Uterus (tissue), 4 donors: ENCODE results near the gene ZNF837. TPM values are rescaled to one million over a fixed set of nuclear protein-coding genes. Genes with fewer than 3 reads are reported as not detected.
A peak's percentile ranks its signal among the peaks of the same experiment; 100 is the strongest.

Experiments
- DNase-seq, 2 donors: peaks; one replicate each; pipeline ENCODE4 v3.0.0-alpha.2; 2019 to 2020
- H3K27ac ChIP-seq, 2 donors: fragments of 200-600 bp; sonication (generic); 1 replicate in 1 of 2; 2 replicates in 1 of 2; pipeline ENCODE4 v1.5.1; 2016 to 2018
- H3K27me3 ChIP-seq, 2 donors: fragments of 200-600 bp; sonication (generic); one replicate each; pipeline ENCODE4 v1.5.1; 2018 to 2019; ENCODE audit warnings: control low read depth in 1 of 2
- H3K36me3 ChIP-seq, 2 donors: fragments of 200-600 bp; sonication (generic); one replicate each; pipeline ENCODE4 v1.5.1; 2019; ENCODE audit warnings: control low read depth in 1 of 2
- H3K4me1 ChIP-seq, 2 donors: fragments of 200-600 bp; sonication (generic); one replicate each; pipeline ENCODE4 v1.5.1; 2018 to 2019; ENCODE audit warnings: control low read depth in 1 of 2
- H3K4me3 ChIP-seq, 2 donors: fragments of 200-600 bp; sonication (generic); 1 replicate in 1 of 2; 2 replicates in 1 of 2; pipeline ENCODE4 v1.5.1; 2018 to 2019; ENCODE audit warnings: mild to moderate bottlenecking in 1 of 2
- H3K9me3 ChIP-seq, 2 donors: fragments of 200-600 bp; sonication (generic); one replicate each; pipeline ENCODE4 v1.5.1; 2019; ENCODE audit warnings: control low read depth in 1 of 2
- POLR2A ChIP-seq, 2 donors: fragments of 450-650 bp; IDR thresholded peaks; one replicate each; pipeline ENCODE4 v1.6.1; 2016; ENCODE audit warnings: antibody characterized with exemption in 2 of 2, mild to moderate bottlenecking in 1 of 2, moderate library complexity in 1 of 2
- intact Hi-C: fragments of 100-400 bp; cut with DNase I; formaldehyde crosslinking; loops from one replicate; pipeline ENCODE4 v1.15.1; 2023; ENCODE audit warnings: low total_unique reads
- total RNA-seq, 4 donors: library from RNA; depleted of rRNA in 3 of 4; stranded (reverse); fragments of >200 nt in 3 of 4; gene quantifications; one replicate each; pipeline versions ENCODE4 v1.1.0 to v1.2.4, GENCODE V29; 2014 to 2023
- TF ChIP-seq, protein P1 (sequence below), 4 experiments: fragments of 200-600 bp in 2 of 4; fragments of 450-650 bp in 2 of 4; sonication (generic) in 2 of 4; IDR thresholded peaks; one replicate each; pipeline ENCODE4 v1.5.1; 2016 to 2019; ENCODE audit warnings: antibody characterized with exemption in 4 of 4, mild to moderate bottlenecking in 2 of 4, moderate library complexity in 1 of 4
- donor health status: DM: yes; HTN: yes; CAD: no.

The ZNF837 gene
- total RNA-seq, 4 donors from 2014 or later: 1.6 to 4.6 (median 2.8) TPM; not detected in 1

DNA sequence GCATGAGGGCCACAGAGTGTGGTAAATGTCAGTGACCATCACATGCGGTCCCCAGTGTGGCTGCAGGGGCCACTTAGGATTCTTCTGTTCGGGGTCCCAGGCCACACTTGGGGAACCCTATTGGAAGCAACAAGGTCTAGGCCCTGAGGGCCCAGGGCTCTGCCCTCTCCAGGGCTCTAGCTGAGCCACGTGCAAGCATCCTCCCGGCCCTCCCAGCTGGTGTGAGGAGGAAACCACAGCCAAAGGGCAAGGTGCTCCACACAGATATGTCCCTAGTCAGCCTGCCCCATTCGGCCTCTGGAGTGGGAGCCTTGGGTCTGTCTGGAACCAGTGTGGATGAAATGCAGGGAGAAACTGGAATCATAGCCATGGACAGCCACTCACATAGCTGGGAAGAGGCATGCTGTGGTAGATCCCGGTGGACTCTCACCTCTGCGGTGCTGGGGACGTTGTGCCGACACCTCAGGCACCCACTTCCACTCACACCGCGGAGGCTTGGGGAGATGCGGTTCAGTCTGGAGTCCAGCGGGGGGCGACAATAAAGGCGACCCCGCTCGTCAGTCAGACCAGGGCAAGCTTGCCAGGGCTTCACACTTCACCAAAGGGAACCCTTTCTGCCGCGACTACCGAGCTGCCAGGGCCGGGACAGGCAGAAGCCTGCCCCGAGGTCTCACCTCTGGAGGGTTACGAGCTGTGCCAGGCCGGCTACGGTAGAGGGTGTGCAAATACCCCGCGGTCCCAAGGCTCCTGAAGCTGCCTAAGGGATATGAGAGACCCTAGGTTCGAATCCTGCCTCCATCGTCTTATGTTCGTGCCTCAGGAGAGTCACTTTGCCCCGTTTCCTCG, 14.0 kb downstream of the ZNF837 start:
- H3K27me3 ChIP-seq: no peaks in the 10 kb centered on the region
- TF ChIP-seq, protein P1, sequence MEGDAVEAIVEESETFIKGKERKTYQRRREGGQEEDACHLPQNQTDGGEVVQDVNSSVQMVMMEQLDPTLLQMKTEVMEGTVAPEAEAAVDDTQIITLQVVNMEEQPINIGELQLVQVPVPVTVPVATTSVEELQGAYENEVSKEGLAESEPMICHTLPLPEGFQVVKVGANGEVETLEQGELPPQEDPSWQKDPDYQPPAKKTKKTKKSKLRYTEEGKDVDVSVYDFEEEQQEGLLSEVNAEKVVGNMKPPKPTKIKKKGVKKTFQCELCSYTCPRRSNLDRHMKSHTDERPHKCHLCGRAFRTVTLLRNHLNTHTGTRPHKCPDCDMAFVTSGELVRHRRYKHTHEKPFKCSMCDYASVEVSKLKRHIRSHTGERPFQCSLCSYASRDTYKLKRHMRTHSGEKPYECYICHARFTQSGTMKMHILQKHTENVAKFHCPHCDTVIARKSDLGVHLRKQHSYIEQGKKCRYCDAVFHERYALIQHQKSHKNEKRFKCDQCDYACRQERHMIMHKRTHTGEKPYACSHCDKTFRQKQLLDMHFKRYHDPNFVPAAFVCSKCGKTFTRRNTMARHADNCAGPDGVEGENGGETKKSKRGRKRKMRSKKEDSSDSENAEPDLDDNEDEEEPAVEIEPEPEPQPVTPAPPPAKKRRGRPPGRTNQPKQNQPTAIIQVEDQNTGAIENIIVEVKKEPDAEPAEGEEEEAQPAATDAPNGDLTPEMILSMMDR (IDR thresholded peaks at IDR 0.05): no peak
- TF ChIP-seq POLR2A (IDR thresholded peaks at IDR 0.05): no peak
- no peaks in the 10 kb centered on the region for H3K4me1 ChIP-seq
- no peaks in the 10 kb centered on the region for H3K36me3 ChIP-seq
- no peak for DNase-seq
- intact Hi-C loops: no loop called here
- no peak overlapping the region for H3K4me3 ChIP-seq
- H3K9me3 ChIP-seq: no peaks in the 10 kb centered on the region
- H3K27ac ChIP-seq: no peak overlapping the region

DNA sequence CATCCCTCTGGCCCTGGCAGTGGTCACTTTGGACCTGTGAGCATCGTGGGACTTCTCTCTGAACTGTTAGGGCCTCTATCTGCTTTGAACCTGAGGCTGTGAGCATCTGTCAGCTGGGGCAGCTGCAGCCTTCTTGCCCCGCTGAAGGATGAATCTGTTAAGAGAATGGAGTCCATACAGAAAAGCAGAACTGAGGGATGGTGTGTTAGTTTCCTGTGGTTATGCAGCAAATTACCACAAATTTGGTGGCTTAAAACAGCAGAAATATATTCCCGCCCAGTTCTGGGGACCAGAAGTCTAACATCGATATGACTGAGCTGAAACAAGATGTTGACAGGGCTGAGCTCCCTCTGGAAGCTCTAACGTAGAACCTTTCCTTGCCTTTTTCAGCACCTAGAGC, 16.7 kb downstream of the ZNF837 start:
- no peaks in the 10 kb centered on the region for H3K36me3 ChIP-seq
- H3K4me3 ChIP-seq: no peak overlapping the region
- intact Hi-C loops: no loop called here
- no peaks in the 10 kb centered on the region for H3K9me3 ChIP-seq
- no peak for TF ChIP-seq POLR2A (IDR thresholded peaks at IDR 0.05)
- TF ChIP-seq, protein P1 (IDR thresholded peaks at IDR 0.05): no peak
- DNase-seq: no peak
- no peaks in the 10 kb centered on the region for H3K27me3 ChIP-seq
- H3K4me1 ChIP-seq: no peaks in the 10 kb centered on the region
- H3K27ac ChIP-seq: no peak overlapping the region

DNA sequence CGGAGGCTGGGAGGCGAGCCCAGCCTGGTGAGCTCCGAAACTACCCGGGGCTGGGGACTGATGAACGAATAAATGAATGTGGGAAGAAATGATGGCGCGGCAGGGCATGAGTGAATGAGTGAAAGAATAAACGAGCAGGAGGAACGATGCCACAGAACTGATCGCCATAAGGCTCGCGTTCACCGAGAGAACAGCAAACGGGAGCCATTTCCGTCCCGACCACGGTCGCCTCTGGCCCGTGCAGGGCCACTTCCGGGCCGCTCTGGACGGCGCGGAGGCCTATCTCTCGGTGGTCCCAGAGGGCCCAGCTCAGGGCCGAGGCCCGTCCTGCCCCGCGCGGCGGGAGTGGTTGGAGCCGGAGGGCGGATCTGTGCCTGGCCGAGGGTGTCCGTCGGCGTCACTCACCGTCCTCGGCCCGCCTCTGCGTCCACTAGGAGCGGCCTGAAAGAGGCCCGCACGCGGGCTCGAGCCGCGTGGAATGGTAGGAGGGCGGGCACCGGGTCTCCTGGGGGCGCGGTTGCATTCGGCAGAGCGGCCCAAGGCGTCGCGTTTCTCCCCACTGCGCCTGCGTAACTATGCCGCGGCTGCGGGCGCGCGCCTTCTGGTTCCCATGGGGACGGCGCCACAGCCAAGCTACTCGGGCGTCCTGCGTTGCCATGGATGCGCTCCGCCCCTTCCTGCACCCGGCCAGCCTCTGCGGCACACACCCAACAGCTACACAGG, 18.4 kb downstream of the ZNF837 start, which contains the start of gene ZNF497:
Gene ZNF497, minus strand, starts transcription at position 480 of the 723 bp plus-strand sequence. CDS start 5,116 bp downstream, outside the sequence.
- DNase-seq: peak; percentile 94 to 96
- H3K36me3 ChIP-seq: no peaks in the 10 kb centered on the region

DNA sequence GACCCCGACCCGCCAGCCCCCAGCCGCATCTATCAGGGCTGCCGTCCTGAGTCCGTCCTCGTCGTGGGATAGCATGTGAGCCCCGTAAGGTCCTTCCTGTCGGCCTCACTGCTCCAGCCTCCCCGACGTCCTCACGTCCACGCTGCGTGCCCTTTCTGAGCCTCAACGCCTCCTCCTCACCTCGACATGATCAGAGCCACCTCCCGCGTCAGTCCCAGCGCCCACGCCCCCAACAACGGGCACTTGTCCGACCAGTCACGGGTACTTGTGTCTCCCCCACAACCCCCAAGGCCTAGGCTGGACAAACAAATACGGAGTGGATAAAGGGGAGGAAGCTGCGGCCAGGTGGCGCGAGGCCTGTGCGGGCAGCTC, 18.9 kb downstream of the ZNF837 start:
- Histone ChIP-seq H3K27me3 (no peaks in the 10 kb centered on the region), H3K27ac (peak overlapping the region; percentile 73 to 93), H3K36me3 (no peaks in the 10 kb centered on the region), H3K4me1 (peaks cover 0 to 4% of the 10 kb centered on the region in 2 donors), H3K4me3 (peak overlapping the region; percentile 56 to 61), H3K9me3 (no peaks in the 10 kb centered on the region)
- DNase-seq: peak in 1 of 2 donors; percentile 53
- intact Hi-C loops: no loop called here
- TF ChIP-seq, protein P1 (IDR thresholded peaks at IDR 0.05): no peak
- no peak for TF ChIP-seq POLR2A (IDR thresholded peaks at IDR 0.05)

More for the DNA sequence above, 18.4 kb downstream of the ZNF837 start, which contains the start of gene ZNF497:
- Histone ChIP-seq H3K27ac (peak within 1 kb of the TSS; percentile 73 to 93), H3K4me1 (no peaks in the 10 kb centered on the region), H3K4me3 (peak within 1 kb of the TSS; percentile 56 to 61), H3K27me3 (no peaks in the 10 kb centered on the region), H3K9me3 (no peaks in the 10 kb centered on the region)
- intact Hi-C loops: no loop called here
- TF ChIP-seq, protein P1 (IDR thresholded peaks at IDR 0.05): peak in 2 of 4 experiments; percentile 10 to 26
- TF ChIP-seq POLR2A (IDR thresholded peaks at IDR 0.05): peak in 1 of 2 donors; percentile 78
